ENCODE data around the gene EPAS1. TPM values are rescaled to one million over a fixed set of nuclear protein-coding genes. Genes with fewer than 3 reads are reported as not detected.
A peak's percentile ranks its signal among the peaks of the same experiment; 100 is the strongest.

Gene EPAS1
- total and polyA plus RNA-seq, 2 of the 13 experiments (the other 11 are each of a cell fraction or from before 2014, with no cell fraction given) = 47.1 to 182 TPM

GRCh38 chr2:46273919-46274318, 23.3 kb upstream of the EPAS1 start:
- peak; percentile 43 for FAIRE-seq
- Histone ChIP-seq H3K36me3 (replicated peaks in 1 of 2; ENCODE audit: control insufficient read depth in 1 of 2, insufficient read depth in 2 of 2, low read length in 2 of 2) (no peaks in the 10 kb centered on the region), H3K4me1 (ENCODE audit: insufficient read depth, low read length) (peaks cover 40% of the 10 kb centered on the region), H3K27ac (ENCODE audit: extremely low read length, insufficient read depth, low read length) (no peak overlapping the region), H4K20me1 (ENCODE audit: insufficient read depth, low read length) (no peaks in the 10 kb centered on the region), H3K9me3 (ENCODE audit: low read length) (no peaks in the 10 kb centered on the region), H3K9ac (ENCODE audit: insufficient read depth, low read depth, low read length) (no peak overlapping the region), H3K4me2 (ENCODE audit: low read depth, low read length) (peak overlapping the region; percentile 75), H2AFZ (ENCODE audit: low read length) (no peak overlapping the region), H3K27me3 (ENCODE audit: control insufficient read depth in 1 of 2, insufficient read depth in 2 of 2, low read length in 2 of 2) (peaks cover 0 to 23% of the 10 kb centered on the region in 2 experiments; a peak in 3 of 5 replicates), H3K4me3 (replicated peaks in 1 of 3; ENCODE audit: insufficient read depth in 1 of 3, low read depth in 2 of 3, low read length in 3 of 3) (0 out of 6 replicates have a peak overlapping the region, but pooled peaks of 1 of the 3 experiments have one; percentile 9), H3K79me2 (ENCODE audit: insufficient read depth, low read length) (no peaks in the 10 kb centered on the region)
- CTCF ChIA-PET (ENCODE audit: low intra/inter-chr PET ratio, low total read pairs) = no interaction called here
- ATAC-seq = peak; percentile 50
- in situ Hi-C loops (cut with HindIII; ENCODE audit: extremely low pct_ligation_motif_present, low pct_unique_long_range_greater_than_20kb) = no loop called here
- no peak for DNase-seq (ENCODE audit: low spot score)
- BruUV-seq (replicated peaks) = no TSS peak
- WGBS (ENCODE audit: low lambda C conversion rate) = 2% methylated on average over 5 of the region's 5 CpGs
- intact Hi-C loops (cut with micrococcal nuclease; ENCODE audit: unreplicated experiment) = no loop called here
- peak; percentile 18; the same call in 1 of the 2 replicates for TF ChIP-seq AHDC1 (CRISPR knock-in tag; IDR thresholded peaks at IDR 0.05; ENCODE audit: borderline replicate concordance)
- TF ChIP-seq SP2 (CRISPR knock-in tag; IDR thresholded peaks at IDR 0.05) = no peak
- no peak for TF ChIP-seq TSC22D2 (CRISPR knock-in tag; IDR thresholded peaks at IDR 0.05; ENCODE audit: borderline replicate concordance)
- 0 out of 2 replicates have a peak, but pooled peaks have one; percentile 6 for TF ChIP-seq RARA (CRISPR knock-in tag; IDR thresholded peaks at IDR 0.05)
- TF ChIP-seq ARID5B (CRISPR knock-in tag; IDR thresholded peaks at IDR 0.05) = 0 out of 2 replicates have a peak, but pooled peaks have one; percentile 25
- 0 out of 2 replicates have a peak, but pooled peaks have one; percentile 14 for TF ChIP-seq IRF2 (CRISPR knock-in tag; IDR thresholded peaks at IDR 0.05)
- no peak for TF ChIP-seq GZF1 (CRISPR knock-in tag; IDR thresholded peaks at IDR 0.05)
- TF ChIP-seq ZNF335 (CRISPR knock-in tag; IDR thresholded peaks at IDR 0.05) = 0 out of 2 replicates have a peak, but pooled peaks have one; percentile 24
- TF ChIP-seq FOXA3 (CRISPR knock-in tag; IDR thresholded peaks at IDR 0.05) = peak; percentile 61
- TF ChIP-seq TEAD3 (CRISPR knock-in tag; optimal IDR thresholded peaks at IDR 0.05; ENCODE audit: borderline replicate concordance) = peak; percentile 24
- TF ChIP-seq ZSCAN21 (CRISPR knock-in tag; IDR thresholded peaks at IDR 0.05; ENCODE audit: borderline replicate concordance) = peak; percentile 98
- TF ChIP-seq FOSL2 (CRISPR knock-in tag; IDR thresholded peaks at IDR 0.05) = peak; percentile 85
- peak; percentile 100 for TF ChIP-seq ZSCAN9 (CRISPR knock-in tag; IDR thresholded peaks at IDR 0.05; ENCODE audit: borderline replicate concordance)
- no peak for TF ChIP-seq FOXA1 (IDR thresholded peaks at IDR 0.05)
- peak; percentile 78 for TF ChIP-seq FOXA1 (CRISPR knock-in tag; IDR thresholded peaks at IDR 0.05)
- POLR2A ChIA-PET = interaction anchor here (0.5 to 1.7 kb wide), 5 partner anchors 10 to 45 kb away, joined by 3 to 7 read pairs (median 3); partner anchors contain the start of gene EPAS1
